ENCODE measurements around the gene PIGO. TPM values are rescaled to one million over a fixed set of nuclear protein-coding genes. Genes with fewer than 3 reads are reported as not detected.

PIGO gene
- total and polyA plus RNA-seq, 2 of the 4 experiments (the other 2 are of a cell fraction) = 9.3 to 18.2 TPM

DNA sequence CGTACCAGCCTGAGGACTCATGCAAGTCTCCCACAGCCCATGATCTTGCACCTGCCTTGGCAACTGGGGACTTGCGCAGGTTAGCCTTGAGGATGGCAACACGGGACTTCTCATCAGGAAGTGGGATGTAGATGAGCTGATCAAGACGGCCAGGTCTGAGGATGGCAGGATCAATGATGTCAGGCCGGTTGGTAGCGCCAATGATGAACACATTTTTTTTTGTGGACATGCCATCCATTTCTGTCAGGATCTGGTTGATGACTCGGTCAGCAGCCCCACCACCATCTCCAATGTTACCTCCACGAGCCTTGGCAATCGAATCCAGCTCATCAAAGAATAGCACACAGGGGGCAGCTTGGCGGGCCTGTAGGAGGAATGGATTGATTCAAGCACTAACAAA lies 37.0 kb downstream of the PIGO start:
- H4K91ac ChIP-seq (ENCODE audit: insufficient read depth, low read depth, low read length) = no peak overlapping the region
- in situ Hi-C loops (cut with MboI; ENCODE audit: low sequenced_read_pairs) = no loop called here
- TF ChIP-seq, protein P1, sequence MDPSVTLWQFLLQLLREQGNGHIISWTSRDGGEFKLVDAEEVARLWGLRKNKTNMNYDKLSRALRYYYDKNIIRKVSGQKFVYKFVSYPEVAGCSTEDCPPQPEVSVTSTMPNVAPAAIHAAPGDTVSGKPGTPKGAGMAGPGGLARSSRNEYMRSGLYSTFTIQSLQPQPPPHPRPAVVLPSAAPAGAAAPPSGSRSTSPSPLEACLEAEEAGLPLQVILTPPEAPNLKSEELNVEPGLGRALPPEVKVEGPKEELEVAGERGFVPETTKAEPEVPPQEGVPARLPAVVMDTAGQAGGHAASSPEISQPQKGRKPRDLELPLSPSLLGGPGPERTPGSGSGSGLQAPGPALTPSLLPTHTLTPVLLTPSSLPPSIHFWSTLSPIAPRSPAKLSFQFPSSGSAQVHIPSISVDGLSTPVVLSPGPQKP (IDR thresholded peaks at IDR 0.05; ENCODE audit: borderline replicate concordance, low read depth, low read length) = no peak
- TF ChIP-seq RFX5 (IDR thresholded peaks at IDR 0.05; ENCODE audit: low read depth, low read length) (no peak), POLR2A (IDR thresholded peaks at IDR 0.05; ENCODE audit: low read depth, low read length) (no peak), RCOR1 (IDR thresholded peaks at IDR 0.05; ENCODE audit: insufficient replicate concordance, low read length) (no peak), CHD1 (IDR thresholded peaks at IDR 0.05; ENCODE audit: low read depth, low read length) (no peak), BHLHE40 (IDR thresholded peaks at IDR 0.05; ENCODE audit: low read depth, low read length) (no peak), NFE2L2 (IDR thresholded peaks at IDR 0.05; ENCODE audit: low read depth, low read length) (no peak), FOS (IDR thresholded peaks at IDR 0.05; ENCODE audit: low read depth, low read length) (no peak), MAFK (IDR thresholded peaks at IDR 0.05; ENCODE audit: low read depth, low read length) (no peak), CEBPB (IDR thresholded peaks at IDR 0.05; ENCODE audit: low read depth, low read length) (no peak), SMC3 (IDR thresholded peaks at IDR 0.05; ENCODE audit: low read depth, low read length) (no peak), RAD21 (IDR thresholded peaks at IDR 0.05; ENCODE audit: low read length) (no peak), MAZ (IDR thresholded peaks at IDR 0.05; ENCODE audit: borderline replicate concordance, low read depth, low read length) (no peak), MXI1 (IDR thresholded peaks at IDR 0.05; ENCODE audit: borderline replicate concordance, low read depth, low read length) (no peak)
- TF ChIP-seq, protein P2, sequence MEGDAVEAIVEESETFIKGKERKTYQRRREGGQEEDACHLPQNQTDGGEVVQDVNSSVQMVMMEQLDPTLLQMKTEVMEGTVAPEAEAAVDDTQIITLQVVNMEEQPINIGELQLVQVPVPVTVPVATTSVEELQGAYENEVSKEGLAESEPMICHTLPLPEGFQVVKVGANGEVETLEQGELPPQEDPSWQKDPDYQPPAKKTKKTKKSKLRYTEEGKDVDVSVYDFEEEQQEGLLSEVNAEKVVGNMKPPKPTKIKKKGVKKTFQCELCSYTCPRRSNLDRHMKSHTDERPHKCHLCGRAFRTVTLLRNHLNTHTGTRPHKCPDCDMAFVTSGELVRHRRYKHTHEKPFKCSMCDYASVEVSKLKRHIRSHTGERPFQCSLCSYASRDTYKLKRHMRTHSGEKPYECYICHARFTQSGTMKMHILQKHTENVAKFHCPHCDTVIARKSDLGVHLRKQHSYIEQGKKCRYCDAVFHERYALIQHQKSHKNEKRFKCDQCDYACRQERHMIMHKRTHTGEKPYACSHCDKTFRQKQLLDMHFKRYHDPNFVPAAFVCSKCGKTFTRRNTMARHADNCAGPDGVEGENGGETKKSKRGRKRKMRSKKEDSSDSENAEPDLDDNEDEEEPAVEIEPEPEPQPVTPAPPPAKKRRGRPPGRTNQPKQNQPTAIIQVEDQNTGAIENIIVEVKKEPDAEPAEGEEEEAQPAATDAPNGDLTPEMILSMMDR (conservative IDR thresholded peaks at IDR 0.05; ENCODE audit: low read depth, low read length) = no peak
- TF ChIP-seq, protein P3, sequence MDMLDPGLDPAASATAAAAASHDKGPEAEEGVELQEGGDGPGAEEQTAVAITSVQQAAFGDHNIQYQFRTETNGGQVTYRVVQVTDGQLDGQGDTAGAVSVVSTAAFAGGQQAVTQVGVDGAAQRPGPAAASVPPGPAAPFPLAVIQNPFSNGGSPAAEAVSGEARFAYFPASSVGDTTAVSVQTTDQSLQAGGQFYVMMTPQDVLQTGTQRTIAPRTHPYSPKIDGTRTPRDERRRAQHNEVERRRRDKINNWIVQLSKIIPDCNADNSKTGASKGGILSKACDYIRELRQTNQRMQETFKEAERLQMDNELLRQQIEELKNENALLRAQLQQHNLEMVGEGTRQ (IDR thresholded peaks at IDR 0.05; ENCODE audit: low read depth, low read length) = no peak
- intact Hi-C loops (cut with micrococcal nuclease) = no loop called here
- no peaks in the 10 kb centered on the region for H3K27me3 ChIP-seq (ENCODE audit: control insufficient read depth, insufficient read depth, low read length)
- no peak overlapping the region for H3K14ac ChIP-seq (replicated peaks; ENCODE audit: low read depth, low read length)
- WGBS, 2 experiments (ENCODE audit: extremely low coverage in 2 of 2, insufficient read length in 1 of 2) = 100% methylated on average over 2 of the region's 10 CpGs; no CpG with 5 or more reads in 1 of the 2 experiments
- peaks cover 80% of the 10 kb centered on the region for H3K36me3 ChIP-seq (ENCODE audit: control insufficient read depth, insufficient read depth, low read length)
- peaks cover 16% of the 10 kb centered on the region for H3K9me1 ChIP-seq (ENCODE audit: insufficient read depth, low read length)
- no peak for DNase-seq
- dilution Hi-C loops (cut with HindIII; ENCODE audit: low sequenced_read_pairs, unreplicated experiment) = no loop called here
- no peak overlapping the region for H3K27ac ChIP-seq (ENCODE audit: insufficient read depth, low read length)
- no peaks in the 10 kb centered on the region for H3K4me1 ChIP-seq (ENCODE audit: control insufficient read depth, insufficient read depth, low read length)
- no peak overlapping the region for H2BK15ac ChIP-seq (ENCODE audit: low read depth, low read length)
- BruUV-seq (replicated peaks) = no TSS peak
- no peak overlapping the region for H2AK9ac ChIP-seq (replicated peaks; ENCODE audit: low read depth, low read length, poor library complexity)
- H4K5ac ChIP-seq (ENCODE audit: low read depth, low read length) = no peak overlapping the region
- H3K9ac ChIP-seq (ENCODE audit: low read depth, low read length) = no peak overlapping the region
- H2BK120ac ChIP-seq (ENCODE audit: low read depth, low read length) = no peak overlapping the region
- no peak overlapping the region for H2BK5ac ChIP-seq (ENCODE audit: low read depth, low read length, poor library complexity, severe bottlenecking)
- ATAC-seq (ENCODE audit: low read depth) = no peak
- H2BK20ac ChIP-seq (ENCODE audit: low read depth, low read length) = no peak overlapping the region
- no peak overlapping the region for H3K18ac ChIP-seq (ENCODE audit: low read depth, low read length)
- no peak overlapping the region for H2AK5ac ChIP-seq (ENCODE audit: low read depth, low read length)
- H3K4me2 ChIP-seq (ENCODE audit: low read depth, low read length) = no peak overlapping the region
- ChIA-PET POLR2A (ENCODE audit: unreplicated experiment) (no interaction called here), CTCF (no interaction called here)
- H3K23ac ChIP-seq (ENCODE audit: low read depth, low read length) = no peak overlapping the region
- H2AFZ ChIP-seq (replicated peaks; ENCODE audit: low read length, poor library complexity) = no peak overlapping the region
- H3K4ac ChIP-seq (ENCODE audit: low read depth, low read length) = no peak overlapping the region
- H3K4me3 ChIP-seq (ENCODE audit: insufficient read depth, low read depth, low read length) = no peak overlapping the region
- peaks cover 51 to 54% of the 10 kb centered on the region in 2 experiments for H3K79me1 ChIP-seq (ENCODE audit: low read depth in 1 of 2, low read length in 2 of 2)
- H3K9me3 ChIP-seq (ENCODE audit: control insufficient read depth, insufficient read depth, low read length) = no peaks in the 10 kb centered on the region
- peaks cover 16% of the 10 kb centered on the region; the same call in 1 of the 2 replicates for H4K20me1 ChIP-seq (ENCODE audit: insufficient read depth, low read length)
- no peak overlapping the region for H3K56ac ChIP-seq (ENCODE audit: extremely low read depth, insufficient read depth, low read length)
- H4K8ac ChIP-seq (ENCODE audit: low read depth in 2 of 2, low read length in 2 of 2) = no peak overlapping the region
